HG03432 (cell line): ENCODE data around the gene GNAQ.

Experiments
- ATAC-seq: cut with Tn5 transposase; IDR thresholded peaks from one replicate; pipeline ENCODE4 v1.9.1; 2021; ENCODE audit warnings: mild to moderate bottlenecking, moderate library complexity; ENCODE audit not compliant: unreplicated experiment

The GNAQ gene

DNA sequence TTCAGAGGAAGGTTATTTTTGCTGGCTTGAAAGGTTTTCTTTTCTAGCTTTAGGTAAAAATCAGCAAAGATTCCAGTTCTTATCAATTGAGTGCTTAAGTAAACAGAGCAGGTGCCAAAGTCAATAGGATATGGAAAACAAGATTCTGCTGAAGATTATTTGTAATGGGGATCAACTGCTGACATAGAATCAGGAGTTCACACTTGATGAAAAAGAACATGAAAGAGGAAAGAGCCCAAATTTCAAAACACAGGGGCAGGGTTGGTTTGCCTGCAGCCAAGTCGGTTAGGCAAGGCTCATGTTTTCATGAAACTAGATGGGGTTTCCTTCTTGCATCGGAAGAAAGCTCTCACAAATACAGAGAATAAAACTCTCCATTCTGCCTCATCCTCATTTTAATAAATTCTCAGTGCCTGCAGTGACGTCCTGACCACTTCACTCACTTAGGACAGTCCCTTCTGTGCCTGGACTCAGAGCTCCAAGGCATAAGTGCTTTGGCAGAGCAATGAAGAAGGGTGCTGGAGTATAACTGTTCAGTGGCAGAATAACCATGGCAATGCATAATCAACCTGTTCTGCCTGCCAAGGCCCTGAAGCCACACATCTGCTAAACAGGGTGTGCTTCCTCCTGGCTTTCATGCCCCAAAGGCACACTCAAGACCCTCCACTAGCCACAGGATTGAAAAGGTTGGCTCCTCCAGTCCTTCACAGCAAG is 179.6 kb downstream of the GNAQ start:
- no peak for ATAC-seq

DNA sequence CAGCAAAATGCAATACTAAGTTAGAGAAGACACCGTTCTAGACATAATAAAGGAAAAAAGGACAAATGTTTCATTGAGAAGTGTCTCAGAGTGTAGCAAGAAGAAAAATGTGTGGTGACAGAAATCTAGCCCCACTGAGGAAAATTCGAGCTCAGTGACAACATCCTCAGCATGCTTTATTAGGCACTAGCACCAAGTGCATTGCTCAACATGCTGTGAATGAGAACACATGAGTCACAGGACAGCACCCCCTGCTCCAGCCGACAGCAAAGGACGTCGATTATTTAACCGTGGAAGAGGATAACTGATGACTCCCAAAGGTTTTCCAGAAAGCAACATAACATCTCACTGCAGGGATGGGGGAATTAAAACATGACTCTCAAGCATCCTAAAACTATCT is 182.7 kb downstream of the GNAQ start:
- no peak for ATAC-seq

DNA sequence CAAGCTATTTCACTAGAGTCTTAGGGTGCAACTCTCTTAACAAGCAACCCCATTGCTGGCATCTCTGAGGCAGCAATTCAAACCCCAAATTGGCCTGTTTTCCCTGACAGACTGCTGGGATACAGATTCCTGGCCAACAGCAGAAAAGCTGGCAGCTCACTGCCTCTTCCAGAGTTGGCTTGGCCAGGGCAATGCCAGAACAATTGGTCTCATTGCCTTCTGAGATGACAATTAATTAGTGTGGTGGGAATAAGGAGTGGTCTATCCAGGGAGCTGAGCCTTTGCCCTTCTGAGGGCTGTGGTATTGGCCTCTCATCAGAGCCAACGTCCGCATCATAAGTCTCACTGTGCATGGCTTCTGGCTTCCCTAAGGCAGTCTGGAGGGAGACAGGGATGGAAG is 183.2 kb downstream of the GNAQ start:
- ATAC-seq = no peak

- ATAC-seq = no peak
Measured at GRCh38 chr9:77847626-77848025, 184.0 kb downstream of the GNAQ start.

DNA sequence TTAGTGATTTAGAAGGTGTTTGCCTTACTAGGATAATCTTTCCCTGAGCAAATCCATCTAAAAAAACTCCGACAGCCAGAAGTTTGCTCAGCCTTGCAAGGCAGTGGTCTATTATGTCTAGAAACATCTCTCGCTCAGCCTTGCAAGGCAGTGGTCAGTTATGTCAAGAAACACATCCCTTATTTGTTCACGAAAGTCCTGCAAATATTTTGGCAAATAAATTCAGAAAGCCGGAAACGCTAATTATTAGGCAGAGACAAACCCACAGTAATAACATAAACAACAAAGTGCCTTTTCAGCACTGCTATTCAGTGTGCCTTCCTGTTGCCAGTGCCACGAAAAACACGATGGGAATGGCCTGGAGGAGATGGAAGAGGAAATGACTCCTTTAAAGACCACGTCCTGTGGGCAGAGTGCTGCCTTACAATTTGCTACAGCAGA is 184.5 kb downstream of the GNAQ start:
- no peak for ATAC-seq

GRCh38 chr9:77844415-77844814 is 187.2 kb downstream of the GNAQ start:
- no peak for ATAC-seq

GRCh38 chr9:77843871-77844155 is 187.8 kb downstream of the GNAQ start:
- ATAC-seq = no peak

- no peak for ATAC-seq
Measured at GRCh38 chr9:77843076-77843870, 188.3 kb downstream of the GNAQ start.

DNA sequence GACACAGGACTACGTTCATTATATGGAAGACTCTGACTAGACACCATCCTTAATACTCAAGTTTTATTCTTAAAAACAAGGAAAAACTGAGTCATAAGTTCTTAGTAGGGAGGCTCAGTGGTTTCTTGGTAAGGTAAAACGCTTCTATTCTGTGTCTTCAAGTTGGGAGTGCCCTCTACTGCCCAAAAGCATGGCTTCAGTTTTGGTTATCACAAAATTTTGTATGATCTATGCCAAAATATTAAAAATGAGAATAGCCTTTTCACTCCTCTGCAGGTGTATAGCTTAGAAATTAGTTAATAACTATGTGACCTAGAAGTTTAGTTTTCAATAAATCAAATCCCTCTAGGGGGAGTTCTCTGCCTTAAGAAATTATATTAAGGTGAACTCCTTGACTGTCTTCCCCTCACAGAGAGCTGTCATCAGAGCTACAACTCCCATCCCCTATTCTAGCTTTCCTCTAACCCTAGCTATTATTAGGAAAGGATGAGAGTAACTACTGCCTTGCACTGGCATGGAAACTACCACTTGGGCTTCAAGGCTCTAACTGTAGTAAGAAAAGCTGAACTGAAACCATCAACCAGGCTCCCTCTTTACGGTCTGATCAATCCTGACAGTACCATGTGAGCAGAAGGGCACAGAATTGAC is 189.7 kb downstream of the GNAQ start:
- peak; percentile 91 for ATAC-seq

- no peak for ATAC-seq
Measured at GRCh38 chr9:77839459-77840140, 192.0 kb downstream of the GNAQ start.

DNA sequence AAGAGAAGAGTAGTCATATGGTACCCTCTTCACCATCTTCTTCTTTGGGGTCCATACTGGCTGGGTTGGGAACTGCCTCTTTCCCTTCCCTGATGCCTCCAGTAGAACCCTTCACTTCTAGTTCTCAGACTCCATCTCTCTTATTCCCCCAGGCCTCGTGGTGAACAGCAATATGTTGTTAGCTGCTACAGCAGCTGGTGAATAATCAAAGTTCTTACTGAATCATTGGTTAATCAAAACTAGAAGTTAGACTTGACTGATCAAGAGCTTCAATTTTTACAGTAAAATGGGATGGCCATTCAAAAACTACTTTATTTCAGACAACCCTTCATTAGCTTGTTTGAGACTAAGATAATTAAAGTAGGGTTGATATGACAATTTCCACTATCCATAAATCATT is 192.6 kb downstream of the GNAQ start:
- ATAC-seq = no peak

DNA sequence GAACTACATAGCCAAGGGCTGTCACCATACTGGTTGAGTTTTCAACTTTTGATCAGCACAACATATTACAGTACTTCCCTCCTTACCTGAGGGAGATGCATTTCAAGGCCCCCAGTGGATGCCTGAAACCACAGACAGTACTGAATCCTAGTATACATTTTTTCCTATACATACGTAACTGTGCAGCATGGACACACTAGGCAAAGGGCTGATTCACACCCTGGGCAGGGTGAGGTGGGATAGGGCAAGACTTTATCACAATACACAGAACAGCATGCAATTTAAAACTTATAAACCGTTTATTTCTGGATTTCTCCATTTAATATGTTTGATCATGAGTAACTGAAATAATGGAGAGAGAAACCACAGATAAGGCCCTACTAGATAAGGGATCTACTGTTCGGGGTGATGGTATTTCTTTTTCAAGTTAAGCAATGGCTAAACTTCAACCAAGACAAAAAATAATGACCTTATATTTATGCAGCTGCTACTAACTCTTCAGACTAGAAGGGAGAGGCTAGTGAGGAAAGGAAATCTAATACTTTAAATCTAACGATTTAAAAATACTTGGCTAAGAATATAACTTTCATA is 196.6 kb downstream of the GNAQ start:
- ATAC-seq = no peak

DNA sequence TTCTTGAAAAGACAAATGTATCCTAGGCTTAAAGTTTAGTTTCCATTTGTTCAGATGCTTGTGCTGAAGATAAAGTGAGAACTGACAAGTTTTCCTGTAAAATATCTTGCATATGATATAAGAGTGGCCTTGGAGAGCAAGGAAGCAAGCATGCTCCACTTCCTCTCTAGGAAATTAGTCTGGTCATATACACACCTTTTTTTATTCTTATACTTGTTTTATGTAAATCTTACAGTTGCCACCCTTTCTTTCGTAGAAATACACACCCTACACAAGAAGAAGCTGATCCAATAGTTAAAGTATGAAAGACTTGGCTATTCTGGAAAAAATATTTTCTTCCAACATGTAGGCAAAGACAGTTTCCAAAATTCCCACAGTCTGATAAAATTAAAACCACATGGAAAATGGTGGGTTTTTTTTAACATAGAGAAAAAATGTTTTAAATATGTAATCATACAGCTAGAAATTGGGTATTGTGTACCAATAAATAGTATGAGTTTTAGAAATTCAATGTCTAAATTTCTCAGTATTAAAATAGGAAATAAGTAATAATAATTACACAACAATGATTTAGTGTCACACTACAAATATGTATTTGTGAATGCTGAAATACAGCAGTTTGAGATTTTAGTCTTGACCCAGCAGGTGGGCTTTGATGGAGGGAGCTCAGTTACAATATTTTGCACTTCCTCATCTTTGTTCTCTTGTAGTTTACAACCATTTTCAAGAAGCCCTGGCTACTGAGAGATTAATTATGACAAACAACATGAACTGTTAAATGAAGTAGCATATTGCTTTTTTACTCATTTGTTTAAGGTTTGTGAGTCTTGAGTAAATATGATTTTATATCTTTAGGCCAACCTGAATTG is 197.8 kb downstream of the GNAQ start:
- no peak for ATAC-seq

DNA sequence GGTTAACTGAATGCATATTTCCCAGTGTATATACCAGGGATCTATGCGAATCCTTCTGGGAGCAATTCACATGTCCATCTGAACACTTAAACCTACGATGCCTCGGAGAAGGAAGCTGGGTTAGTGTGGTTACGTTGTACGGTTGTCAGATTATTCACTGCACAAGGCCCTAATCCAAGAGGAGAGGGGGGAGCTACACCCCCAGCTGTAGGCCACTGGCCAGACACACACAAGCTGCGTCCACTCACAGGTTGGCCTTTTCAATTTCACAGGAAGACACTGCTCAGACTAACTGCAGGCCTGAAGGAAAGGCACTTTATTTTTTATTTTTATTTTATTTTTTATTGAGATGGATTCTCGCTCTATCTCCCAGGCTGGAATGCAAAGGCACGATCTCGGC is 199.0 kb downstream of the GNAQ start:
- ATAC-seq = no peak

DNA sequence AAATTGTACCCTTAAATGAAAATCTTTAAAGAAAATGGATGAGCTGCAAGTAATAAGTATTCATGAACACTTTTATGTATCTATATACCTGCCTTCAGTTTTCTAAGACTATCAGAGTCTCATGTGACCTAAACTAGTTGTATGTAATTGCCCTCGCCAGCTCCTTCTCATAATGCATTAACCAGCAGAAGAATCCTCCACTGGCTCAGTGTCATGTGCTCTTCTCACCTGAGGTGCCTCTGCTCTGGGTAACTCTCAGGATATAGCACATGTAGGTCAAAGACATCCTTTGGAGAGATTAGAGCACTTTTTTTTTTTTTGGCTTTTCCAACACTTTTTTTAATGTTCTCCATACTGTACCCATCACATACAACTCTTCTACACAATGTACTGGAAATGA is 199.8 kb downstream of the GNAQ start:
- ATAC-seq = no peak

DNA sequence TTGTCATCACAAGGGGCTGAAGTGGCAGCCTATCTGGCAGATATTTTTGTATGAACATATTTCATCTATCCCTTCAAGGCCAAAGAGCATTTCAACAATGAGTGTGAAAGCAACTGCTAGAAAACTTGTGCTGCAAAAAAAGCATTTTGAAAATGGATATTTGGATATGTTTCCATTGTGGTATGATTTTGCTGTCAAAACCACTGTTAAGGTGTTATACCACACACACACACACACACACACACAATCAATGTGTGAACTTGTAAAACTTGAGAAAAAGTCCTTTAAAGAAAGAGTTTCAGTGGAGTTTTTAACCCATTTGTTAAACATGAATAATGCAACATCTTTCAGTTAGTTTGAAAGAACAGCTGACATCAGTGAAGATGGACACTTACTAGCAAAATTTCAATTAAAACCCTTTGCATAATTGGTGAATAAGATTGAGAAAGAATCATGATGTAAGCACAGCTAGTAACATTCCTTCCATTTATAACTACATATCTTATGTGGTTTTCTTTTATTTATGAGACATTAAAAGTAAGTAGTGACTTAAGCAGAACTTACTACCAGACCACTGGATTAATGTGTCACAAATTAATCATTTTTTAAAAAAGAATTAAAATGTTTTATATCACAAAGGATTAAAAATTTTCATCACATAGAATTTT is 200.9 kb downstream of the GNAQ start:
- no peak for ATAC-seq

GRCh38 chr9:77829420-77829819 is 202.2 kb downstream of the GNAQ start:
- no peak for ATAC-seq

GRCh38 chr9:77827104-77827784 is 204.4 kb downstream of the GNAQ start:
- peak; percentile 82 for ATAC-seq

GRCh38 chr9:77826621-77827020 is 205.0 kb downstream of the GNAQ start:
- ATAC-seq = peak; percentile 44
